ENCODE data around the gene PARD3B.

- TF ChIP-seq EZH2phosphoT487 (IDR thresholded peaks at IDR 0.05; ENCODE audit: borderline replicate concordance, low read length) (no peak), CTCF (conservative IDR thresholded peaks at IDR 0.05; ENCODE audit: low read depth, low read length) (no peak)
Observed at GRCh38 chr2:205463466-205464025, 918.3 kb downstream of the PARD3B start.

Data from PC-3 (cell line).